SU-DHL-6 (cell line): ENCODE measurements around the gene LDHAL6B.

ENCODE experiments used
- EZH2phosphoT487 ChIP-seq: fragments of 200-600 bp; sonication (generic), shearing (Covaris generic); conservative IDR thresholded peaks from 2 replicates; pipeline ENCODE4 v1.6.1; 2018; ENCODE audit warnings: mild to moderate bottlenecking, antibody characterized with exemption, low read length, moderate library complexity, mixed read lengths
- TF ChIP-seq, protein P1 (sequence below): fragments of 200-600 bp; sonication (generic); IDR thresholded peaks from one replicate; pipeline ENCODE4 v1.5.1; 2017; ENCODE audit warnings: antibody characterized with exemption, mild to moderate bottlenecking, low read length, moderate library complexity; ENCODE audit not compliant: insufficient read depth, poor library complexity, severe bottlenecking

DNA sequence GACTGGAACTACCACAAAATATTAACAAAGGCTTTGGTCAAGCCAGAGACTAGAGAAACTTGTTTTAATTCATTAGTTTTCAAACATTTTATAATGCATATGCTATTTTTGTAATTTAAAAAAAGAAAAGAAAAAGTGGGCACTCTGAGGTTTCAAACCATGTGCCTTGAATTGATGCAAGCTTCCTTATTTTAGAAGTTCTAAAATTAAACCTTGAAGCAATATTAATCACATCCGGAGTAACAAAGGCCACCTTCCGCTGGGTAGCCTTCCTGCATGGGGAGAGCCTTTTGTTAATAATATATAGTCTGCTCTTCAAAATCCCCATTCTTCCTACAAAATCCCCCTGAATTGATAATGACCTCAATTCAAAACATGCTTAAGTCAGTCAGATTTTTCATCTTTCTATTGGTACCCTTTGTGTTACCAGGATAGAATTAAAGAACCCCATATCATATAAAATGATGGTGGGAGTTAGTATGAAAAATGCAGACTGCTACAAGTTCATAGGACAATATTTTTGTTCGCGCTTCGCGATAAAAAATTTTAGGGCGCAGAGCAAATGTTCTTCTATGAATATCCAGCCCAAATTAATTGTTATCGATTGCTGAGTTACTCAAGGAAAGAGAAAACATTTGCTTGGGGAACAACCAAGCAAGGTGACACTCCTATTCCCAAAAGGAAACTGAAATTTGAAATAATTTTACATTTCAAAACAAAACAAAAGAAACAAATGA lies 30.6 kb downstream of the LDHAL6B start:
- TF ChIP-seq, protein P1, sequence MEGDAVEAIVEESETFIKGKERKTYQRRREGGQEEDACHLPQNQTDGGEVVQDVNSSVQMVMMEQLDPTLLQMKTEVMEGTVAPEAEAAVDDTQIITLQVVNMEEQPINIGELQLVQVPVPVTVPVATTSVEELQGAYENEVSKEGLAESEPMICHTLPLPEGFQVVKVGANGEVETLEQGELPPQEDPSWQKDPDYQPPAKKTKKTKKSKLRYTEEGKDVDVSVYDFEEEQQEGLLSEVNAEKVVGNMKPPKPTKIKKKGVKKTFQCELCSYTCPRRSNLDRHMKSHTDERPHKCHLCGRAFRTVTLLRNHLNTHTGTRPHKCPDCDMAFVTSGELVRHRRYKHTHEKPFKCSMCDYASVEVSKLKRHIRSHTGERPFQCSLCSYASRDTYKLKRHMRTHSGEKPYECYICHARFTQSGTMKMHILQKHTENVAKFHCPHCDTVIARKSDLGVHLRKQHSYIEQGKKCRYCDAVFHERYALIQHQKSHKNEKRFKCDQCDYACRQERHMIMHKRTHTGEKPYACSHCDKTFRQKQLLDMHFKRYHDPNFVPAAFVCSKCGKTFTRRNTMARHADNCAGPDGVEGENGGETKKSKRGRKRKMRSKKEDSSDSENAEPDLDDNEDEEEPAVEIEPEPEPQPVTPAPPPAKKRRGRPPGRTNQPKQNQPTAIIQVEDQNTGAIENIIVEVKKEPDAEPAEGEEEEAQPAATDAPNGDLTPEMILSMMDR: no peak
- TF ChIP-seq EZH2phosphoT487: no peak
